ENCODE measurements around the gene TRIM67.
"Not testable (repeated sequence)": the region's sequence is repeated elsewhere in the genome, so short reads cannot be mapped to it uniquely, and the experiment has no call there.

TRIM67 gene

GRCh38 chr1:231161667-231162296, at the start of gene TRIM67:
TSS of gene TRIM67 (plus strand) at chr1:231162058. CDS start at chr1:231162970, 912 bp downstream.
- no peak for DNase-seq

GRCh38 chr1:231116738-231117137, 45.1 kb upstream of the TRIM67 start:
- DNase-seq = no peak

- DNase-seq = no peak
Observed at GRCh38 chr1:231118704-231119453, 43.0 kb upstream of the TRIM67 start.

- no peak for DNase-seq
Observed at GRCh38 chr1:231121533-231121932, 40.3 kb upstream of the TRIM67 start.

- no peak for DNase-seq
Observed at GRCh38 chr1:231122143-231122542, 39.7 kb upstream of the TRIM67 start.

GRCh38 chr1:231124746-231125145, 37.1 kb upstream of the TRIM67 start:
- no peak for DNase-seq

GRCh38 chr1:231125972-231126580, 35.8 kb upstream of the TRIM67 start:
- DNase-seq = no peak

- not testable (repeated sequence) for DNase-seq
Observed at GRCh38 chr1:231127106-231127505, 34.8 kb upstream of the TRIM67 start.

- DNase-seq = not testable (repeated sequence)
Observed at GRCh38 chr1:231128471-231128870, 33.4 kb upstream of the TRIM67 start.

- DNase-seq = no peak
Observed at GRCh38 chr1:231130544-231130943, 31.3 kb upstream of the TRIM67 start.

GRCh38 chr1:231132591-231132990, 29.3 kb upstream of the TRIM67 start:
- not testable (repeated sequence) for DNase-seq

- no peak for DNase-seq
Observed at GRCh38 chr1:231134624-231135023, 27.2 kb upstream of the TRIM67 start.

GRCh38 chr1:231138236-231138635, 23.6 kb upstream of the TRIM67 start:
- no peak for DNase-seq

- no peak for DNase-seq
Observed at GRCh38 chr1:231139125-231139649, 22.7 kb upstream of the TRIM67 start.

GRCh38 chr1:231139659-231140654, 21.9 kb upstream of the TRIM67 start:
- DNase-seq = no peak

GRCh38 chr1:231144416-231145193, 17.3 kb upstream of the TRIM67 start:
- no peak for DNase-seq

GRCh38 chr1:231147896-231148295, 14.0 kb upstream of the TRIM67 start:
- no peak for DNase-seq

- DNase-seq = no peak
Observed at GRCh38 chr1:231151811-231152210, 10.0 kb upstream of the TRIM67 start.

GRCh38 chr1:231153726-231154125, 8.1 kb upstream of the TRIM67 start:
- no peak for DNase-seq

GRCh38 chr1:231155808-231156207, 6.0 kb upstream of the TRIM67 start:
- DNase-seq = no peak

- no peak for DNase-seq
Observed at GRCh38 chr1:231157311-231157710, 4.5 kb upstream of the TRIM67 start.

GRCh38 chr1:231158141-231158540, 3.7 kb upstream of the TRIM67 start:
- DNase-seq = not testable (repeated sequence)
